ENCODE measurements around the gene HTR1A.

The HTR1A gene

GRCh38 chr5:63962279-63962678 lies at the start of gene HTR1A:
Gene HTR1A (minus strand): TSS chr5:63962445. CDS start chr5:63961719, 726 bp downstream.
- DNase-seq (ENCODE audit: low read depth in 2 of 2), result no peak

DNA sequence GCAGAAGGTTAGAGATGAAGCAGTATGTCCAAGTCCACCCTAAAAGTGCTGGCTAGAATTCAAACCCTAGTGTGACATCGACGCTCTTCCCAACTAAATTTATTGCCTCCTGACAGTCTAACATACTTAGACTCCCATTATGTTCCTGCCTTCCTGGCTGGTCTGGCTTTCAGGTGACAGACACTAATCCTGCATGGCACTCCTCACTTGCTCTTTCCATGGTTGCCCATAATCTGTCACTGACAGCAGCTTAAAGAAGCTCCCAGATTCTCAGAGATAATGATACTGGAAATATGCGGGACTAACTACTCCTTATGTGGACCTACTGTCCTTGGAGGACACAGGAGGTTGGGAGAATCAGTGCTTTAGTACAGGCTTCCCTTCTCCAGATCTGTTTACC lies 41.7 kb upstream of the HTR1A start:
- DNase-seq (ENCODE audit: low read depth in 2 of 2), result no peak

- no peak for DNase-seq (ENCODE audit: low read depth in 2 of 2)
Measured at GRCh38 chr5:64000096-64000495, 37.9 kb upstream of the HTR1A start.

DNA sequence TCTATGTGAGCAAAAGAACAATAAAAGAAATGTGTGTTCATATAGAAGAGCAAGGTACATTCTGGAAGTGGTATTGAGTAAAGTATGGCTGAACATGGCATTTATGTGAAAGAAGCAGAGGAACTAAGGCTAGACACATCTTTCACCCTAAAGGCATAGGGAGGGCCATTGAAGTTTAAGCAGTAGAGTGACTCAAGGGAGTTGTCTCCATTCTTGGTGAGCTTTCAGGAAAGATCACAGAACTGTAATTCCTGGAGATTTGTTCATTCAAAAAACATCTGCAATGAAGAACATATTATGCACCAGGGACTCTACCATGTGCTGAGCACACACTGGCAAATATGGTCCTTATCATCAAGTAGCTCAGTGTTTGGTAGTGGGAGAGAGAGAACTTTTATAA lies 24.8 kb upstream of the HTR1A start:
- no peak for DNase-seq (ENCODE audit: low read depth in 2 of 2)

DNA sequence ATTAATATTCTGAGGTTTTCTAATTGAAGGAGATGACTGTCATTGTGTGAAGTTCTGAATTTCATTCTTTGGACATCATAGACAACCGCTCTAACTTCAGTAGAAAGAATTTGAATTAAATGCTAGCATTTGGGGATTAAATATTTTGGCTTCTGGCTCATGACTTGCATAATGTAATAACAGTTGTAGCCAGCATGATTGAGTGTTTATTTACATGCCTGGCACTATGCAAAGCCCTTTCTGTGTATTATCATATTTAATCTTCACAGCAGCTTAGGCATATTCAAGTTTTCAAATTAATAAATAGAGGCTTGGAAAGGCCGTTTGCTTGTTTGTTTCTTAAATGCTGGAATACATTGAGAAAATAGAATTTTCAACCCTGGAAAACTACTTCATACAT lies 19.6 kb upstream of the HTR1A start:
- DNase-seq (ENCODE audit: low read depth in 2 of 2), result no peak

- no peak for DNase-seq (ENCODE audit: low read depth in 2 of 2)
Measured at GRCh38 chr5:63963926-63964325, 1.7 kb upstream of the HTR1A start.

GRCh38 chr5:63963080-63963735 lies 963 bp upstream of the HTR1A start:
- no peak for DNase-seq (ENCODE audit: low read depth in 2 of 2)

DNA sequence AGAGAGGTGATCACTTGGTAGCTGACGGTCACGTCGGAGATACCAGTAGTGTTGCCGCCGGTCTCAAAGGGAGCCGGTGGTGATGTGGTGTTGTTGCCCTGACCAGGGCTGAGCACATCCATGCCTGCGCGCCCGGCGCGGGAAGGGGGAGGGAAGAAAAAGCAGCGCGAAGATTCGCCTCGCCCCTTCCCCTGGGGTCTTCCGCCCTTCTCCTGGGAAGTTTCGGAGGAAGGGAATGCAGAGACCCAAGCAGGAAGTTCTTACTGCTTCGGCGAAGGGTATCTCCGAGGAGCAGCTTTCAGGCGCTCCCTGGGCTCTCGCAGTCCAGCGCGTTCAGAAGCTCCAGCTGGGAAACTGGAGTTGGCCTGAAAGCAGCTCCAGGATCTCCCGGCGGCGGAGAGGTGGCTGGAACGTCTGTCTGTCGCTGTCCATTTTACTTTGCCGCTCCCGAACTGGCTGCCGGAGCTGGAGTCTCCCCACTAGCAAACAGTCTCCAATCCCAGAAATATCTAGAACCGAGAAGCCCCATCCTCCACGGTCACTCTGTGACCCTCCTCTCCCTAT lies 565 bp downstream of the HTR1A start:
- DNase-seq (ENCODE audit: low read depth in 2 of 2), result no peak

DNA sequence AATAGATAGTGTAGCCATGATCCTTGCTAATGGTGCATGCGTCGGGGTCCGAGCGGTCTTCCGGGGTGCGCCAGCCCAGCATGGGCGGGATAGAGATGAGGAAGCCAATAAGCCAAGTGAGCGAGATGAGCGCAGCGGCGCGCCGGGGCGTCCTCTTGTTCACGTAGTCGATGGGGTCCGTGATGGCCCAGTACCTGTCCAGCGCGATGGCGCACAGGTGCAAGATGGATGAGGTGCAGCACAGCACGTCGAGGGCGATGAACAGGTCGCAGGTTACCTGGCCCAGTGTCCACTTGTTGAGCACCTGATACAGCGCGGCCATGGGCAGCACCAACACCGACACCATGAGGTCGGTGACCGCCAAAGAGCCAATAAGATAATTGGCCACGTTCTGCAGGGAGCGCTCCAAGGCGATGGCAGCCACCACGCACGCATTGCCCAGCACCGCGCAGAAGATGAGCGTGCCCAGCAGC lies 1.1 kb downstream of the HTR1A start:
- no peak for DNase-seq (ENCODE audit: low read depth in 2 of 2)

DNA sequence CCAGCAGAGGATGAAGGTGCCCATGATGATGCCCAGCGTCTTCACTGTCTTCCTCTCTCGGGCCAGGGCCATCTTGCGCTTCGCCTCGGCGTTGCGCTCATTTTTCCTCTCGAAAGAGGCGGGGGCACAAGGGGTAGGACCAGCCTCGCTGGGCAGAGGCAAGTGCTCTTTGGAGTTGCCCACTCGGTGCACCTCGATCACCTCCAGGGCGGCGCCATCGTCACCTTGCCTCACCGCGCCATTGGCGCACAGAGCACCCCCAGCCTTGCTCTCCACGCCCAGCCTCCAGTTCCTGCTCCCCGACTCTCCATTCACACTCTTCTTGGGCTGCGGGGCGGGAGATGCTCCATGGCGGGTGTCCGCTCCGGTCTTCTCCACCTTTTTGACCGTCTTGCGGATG lies 1.6 kb downstream of the HTR1A start:
- DNase-seq (ENCODE audit: low read depth in 2 of 2), result no peak

GRCh38 chr5:63959177-63959982 lies 2.9 kb downstream of the HTR1A start:
- no peak for DNase-seq (ENCODE audit: low read depth in 2 of 2)

GRCh38 chr5:63958654-63959053 lies 3.6 kb downstream of the HTR1A start:
- DNase-seq (ENCODE audit: low read depth in 2 of 2), result no peak

- DNase-seq (ENCODE audit: low read depth in 2 of 2), result no peak
Measured at GRCh38 chr5:63957617-63958016, 4.6 kb downstream of the HTR1A start.

DNA sequence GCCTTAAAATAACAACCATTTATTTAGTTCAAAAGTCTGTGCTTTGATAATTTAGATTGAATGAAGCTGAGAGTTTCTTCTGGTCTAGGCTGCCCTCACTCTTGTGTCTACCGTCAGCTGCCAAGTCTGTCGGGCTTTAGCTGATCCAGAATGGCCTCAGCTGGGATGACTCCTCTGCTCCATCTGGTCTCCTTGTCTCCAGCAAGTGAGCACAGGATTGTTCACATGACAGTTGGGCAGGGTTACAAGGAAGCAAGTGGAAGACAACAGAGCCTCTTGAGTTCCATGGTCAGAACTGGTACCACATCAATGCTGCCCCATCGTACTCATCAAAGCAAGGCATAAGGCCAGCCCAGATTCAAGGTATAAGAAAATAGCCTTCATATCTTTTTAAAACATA lies 9.0 kb downstream of the HTR1A start:
- DNase-seq (ENCODE audit: low read depth in 2 of 2), result no peak

DNA sequence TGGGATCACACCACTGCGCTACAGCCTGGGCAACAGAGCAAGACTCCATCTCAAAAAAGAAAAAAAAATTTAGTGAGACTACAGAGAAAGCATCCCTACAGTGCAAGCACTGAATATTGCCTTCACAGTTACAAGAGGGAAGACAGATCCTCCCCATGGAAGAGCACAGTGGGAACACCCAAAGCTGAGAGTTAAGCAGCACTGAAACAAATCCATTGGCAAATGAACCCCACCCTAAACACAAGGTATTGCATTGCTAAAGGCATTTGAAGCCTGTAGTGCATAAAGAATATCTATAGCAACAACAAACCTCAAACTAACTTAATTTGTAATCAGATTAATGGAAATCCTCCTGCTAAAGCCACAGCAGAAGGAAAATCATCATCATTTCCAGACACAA lies 27.1 kb downstream of the HTR1A start:
- no peak for DNase-seq (ENCODE audit: low read depth in 2 of 2)

GRCh38 chr5:63931836-63932235 lies 30.4 kb downstream of the HTR1A start:
- DNase-seq (ENCODE audit: low read depth in 2 of 2), result no peak

GRCh38 chr5:63928451-63928850 lies 33.8 kb downstream of the HTR1A start:
- DNase-seq (ENCODE audit: low read depth in 2 of 2), result no peak

GRCh38 chr5:63923914-63924313 lies 38.3 kb downstream of the HTR1A start:
- no peak for DNase-seq (ENCODE audit: low read depth in 2 of 2)

- no peak for DNase-seq (ENCODE audit: low read depth in 2 of 2)
Measured at GRCh38 chr5:63919763-63920478, 42.3 kb downstream of the HTR1A start.

DNA sequence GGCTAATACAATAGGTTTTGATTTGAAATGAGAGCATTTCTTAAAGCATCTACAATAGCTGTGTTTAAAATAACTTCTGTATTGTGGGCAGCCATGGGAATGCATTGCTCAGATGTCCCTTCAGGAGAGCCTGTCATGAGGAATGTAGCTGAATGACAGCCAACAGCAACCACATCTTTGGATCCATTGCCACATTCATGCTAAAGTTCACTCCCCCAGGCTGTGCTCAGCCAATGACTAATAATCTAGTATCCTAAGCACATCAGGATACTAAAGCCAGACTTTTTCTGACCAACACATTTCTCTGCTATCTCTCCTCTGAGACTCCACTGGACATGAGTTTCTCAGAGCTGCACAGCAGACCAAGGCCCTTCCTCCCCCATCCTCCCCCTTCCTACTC lies 45.5 kb downstream of the HTR1A start:
- no peak for DNase-seq (ENCODE audit: low read depth in 2 of 2)

- no peak for DNase-seq (ENCODE audit: low read depth in 2 of 2)
Measured at GRCh38 chr5:63911871-63912270, 50.4 kb downstream of the HTR1A start.

Measured in stimulated activated CD8-positive, alpha-beta memory T cell treated with anti-CD3 and anti-CD28 coated beads, Interleukin-7, amount 100 ng/mL, for 1 hour (primary cell).